ENCODE measurements around the gene SLC27A5. TPM values are rescaled to one million over a fixed set of nuclear protein-coding genes. Genes with fewer than 3 reads are reported as not detected.

The SLC27A5 gene
- polyA plus RNA-seq, 2 of the 4 experiments (the other 2 are of a cell fraction): 30.2 to 37.8 TPM

- TF ChIP-seq HES2 (IDR thresholded peaks at IDR 0.05) (no peak), KDM5A (IDR thresholded peaks at IDR 0.05) (no peak)
- TF ChIP-seq, protein P1, sequence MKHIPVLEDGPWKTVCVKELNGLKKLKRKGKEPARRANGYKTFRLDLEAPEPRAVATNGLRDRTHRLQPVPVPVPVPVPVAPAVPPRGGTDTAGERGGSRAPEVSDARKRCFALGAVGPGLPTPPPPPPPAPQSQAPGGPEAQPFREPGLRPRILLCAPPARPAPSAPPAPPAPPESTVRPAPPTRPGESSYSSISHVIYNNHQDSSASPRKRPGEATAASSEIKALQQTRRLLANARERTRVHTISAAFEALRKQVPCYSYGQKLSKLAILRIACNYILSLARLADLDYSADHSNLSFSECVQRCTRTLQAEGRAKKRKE (CRISPR knock-in tag; IDR thresholded peaks at IDR 0.05; ENCODE audit: low read depth): no peak
Observed at GRCh38 chr19:58476498-58477015, 35.2 kb downstream of the SLC27A5 start (continued).

GRCh38 chr19:58475714-58476497 is 35.9 kb downstream of the SLC27A5 start, which contains the start of gene ZNF446:
TSS of gene ZNF446 (plus strand) at chr19:58476352. CDS start at chr19:58477219, 867 bp downstream.
- Histone ChIP-seq H3K9me3 (no peaks in the 10 kb centered on the region), H3K4me3 (peak within 1 kb of the TSS; percentile 57), H3K27ac (peak within 1 kb of the TSS; percentile 76 to 93), H3K4me1 (peaks cover 14% of the 10 kb centered on the region; the same call in 2 of the 3 replicates), H3K4me2 (peak within 1 kb of the TSS; percentile 91)
- ATAC-seq (peak; percentile 84 to 93), DNase-seq (ENCODE audit: low read depth in 1 of 2, low spot score in 1 of 2) (peak; percentile 98 to 99), FAIRE-seq (peak; percentile 96)
- CTCF ChIA-PET: interaction anchor here (0.5 to 5.2 kb wide), 5 partner anchors 16 to 43 kb away, joined by 3 to 39 read pairs (median 3); partner anchors contain the start of gene ZBTB45
- POLR2A ChIA-PET: interaction anchor here (0.8 to 1.2 kb wide), 3 partner anchors 10 to 44 kb away, joined by 3 to 5 read pairs (median 3); partner anchors contain the start of gene ZBTB45
- WGBS (ENCODE audit: missing lambda C conversion rate): 3% methylated on average over 55 of the region's 64 CpGs
- no peak for TF ChIP-seq CHD2 (IDR thresholded peaks at IDR 0.05; ENCODE audit: low read length, partially characterized antibody)
- peak in 1 of 2 experiments; percentile 12; a peak in 1 of 5 replicates for TF ChIP-seq RAD21 (conservative IDR thresholded peaks at IDR 0.05 in 1 of 2, IDR thresholded peaks at IDR 0.05 in 1 of 2)
- TF ChIP-seq CEBPB (IDR thresholded peaks at IDR 0.05): no peak
- no peak for TF ChIP-seq NR3C1 (IDR thresholded peaks at IDR 0.05)
- TF ChIP-seq FOSL2 (IDR thresholded peaks at IDR 0.05): no peak
- no peak; the same call in 1 of the 2 replicates for TF ChIP-seq FOSL2 (CRISPR knock-in tag; IDR thresholded peaks at IDR 0.05)
- no peak for TF ChIP-seq FOSB (CRISPR knock-in tag; IDR thresholded peaks at IDR 0.05)
- TF ChIP-seq EP300 (IDR thresholded peaks at IDR 0.05): no peak
- no peak for TF ChIP-seq ZNF302 (CRISPR knock-in tag; IDR thresholded peaks at IDR 0.05)
- TF ChIP-seq CBX2 (IDR thresholded peaks at IDR 0.05; ENCODE audit: borderline replicate concordance, low read depth): no peak
- no peak for TF ChIP-seq MYC (IDR thresholded peaks at IDR 0.05; ENCODE audit: borderline replicate concordance, low read length)
- TF ChIP-seq EHF (CRISPR knock-in tag; IDR thresholded peaks at IDR 0.05): no peak
- TF ChIP-seq, protein P1 (CRISPR knock-in tag; IDR thresholded peaks at IDR 0.05; ENCODE audit: low read depth): no peak
- no peak for TF ChIP-seq CTCF (IDR thresholded peaks at IDR 0.05)
- 0 out of 3 replicates have a peak, but pooled peaks have one; percentile 7 for TF ChIP-seq SMC3 (IDR thresholded peaks at IDR 0.05)
- TF ChIP-seq, protein P2, sequence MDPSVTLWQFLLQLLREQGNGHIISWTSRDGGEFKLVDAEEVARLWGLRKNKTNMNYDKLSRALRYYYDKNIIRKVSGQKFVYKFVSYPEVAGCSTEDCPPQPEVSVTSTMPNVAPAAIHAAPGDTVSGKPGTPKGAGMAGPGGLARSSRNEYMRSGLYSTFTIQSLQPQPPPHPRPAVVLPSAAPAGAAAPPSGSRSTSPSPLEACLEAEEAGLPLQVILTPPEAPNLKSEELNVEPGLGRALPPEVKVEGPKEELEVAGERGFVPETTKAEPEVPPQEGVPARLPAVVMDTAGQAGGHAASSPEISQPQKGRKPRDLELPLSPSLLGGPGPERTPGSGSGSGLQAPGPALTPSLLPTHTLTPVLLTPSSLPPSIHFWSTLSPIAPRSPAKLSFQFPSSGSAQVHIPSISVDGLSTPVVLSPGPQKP (IDR thresholded peaks at IDR 0.05; ENCODE audit: low read depth, low read length): no peak
- no peak for TF ChIP-seq RNF2 (IDR thresholded peaks at IDR 0.05; ENCODE audit: borderline replicate concordance, low read depth)
- no peak for TF ChIP-seq SREBF2 (IDR thresholded peaks at IDR 0.05)
- TF ChIP-seq JUNB (IDR thresholded peaks at IDR 0.05): no peak
- TF ChIP-seq HDAC2 (IDR thresholded peaks at IDR 0.05): no peak
- TF ChIP-seq RFX5 (IDR thresholded peaks at IDR 0.05): no peak; the same call in 1 of the 2 replicates
- no peak for TF ChIP-seq HOXB5 (CRISPR knock-in tag; IDR thresholded peaks at IDR 0.05)
- TF ChIP-seq PHF8 (IDR thresholded peaks at IDR 0.05; ENCODE audit: borderline replicate concordance, low read depth): peak; percentile 69
- TF ChIP-seq KDM5A (IDR thresholded peaks at IDR 0.05): no peak
- TF ChIP-seq TP53 (CRISPR knock-in tag; IDR thresholded peaks at IDR 0.05): no peak
- TF ChIP-seq MAX (IDR thresholded peaks at IDR 0.05): peak; percentile 78
- no peak for TF ChIP-seq ZC3H11A (IDR thresholded peaks at IDR 0.05)
- peak in 1 of 2 experiments; percentile 88; a peak in 4 of 5 replicates for TF ChIP-seq JUN (IDR thresholded peaks at IDR 0.05)
- TF ChIP-seq POLR2A (IDR thresholded peaks at IDR 0.05; ENCODE audit: low read length): peak; percentile 42; the same call in 1 of the 2 replicates
- no peak for TF ChIP-seq HOXB13 (CRISPR knock-in tag; IDR thresholded peaks at IDR 0.05; ENCODE audit: low read depth)

Data from A549 (cell line).